ENCODE data around the gene ELL. TPM values are rescaled to one million over a fixed set of nuclear protein-coding genes. Genes with fewer than 3 reads are reported as not detected.

Gene ELL
- total and polyA plus RNA-seq, 8 donors, result 4.1 to 88.7 (median 11.2) TPM

DNA sequence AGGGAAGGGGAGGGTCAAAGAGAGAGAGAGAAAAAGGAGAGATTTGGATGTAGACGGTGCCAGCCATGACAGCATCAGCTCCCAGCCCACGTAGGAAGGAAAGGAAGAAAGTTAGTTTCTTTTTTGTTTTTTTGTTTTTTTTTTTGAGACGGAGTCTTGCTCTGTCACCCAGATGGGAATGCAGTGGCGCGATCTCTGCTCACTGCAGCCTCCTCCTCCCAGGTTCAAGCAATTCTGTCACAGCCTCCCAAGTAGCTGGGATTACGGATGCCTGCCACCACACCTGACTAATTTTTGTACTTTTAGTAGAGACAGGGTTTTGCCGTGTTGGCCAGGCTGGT lies 27.6 kb downstream of the ELL start:
- Histone ChIP-seq H3K27ac (peak overlapping the region in 4 of 5 donors; percentile 50 to 72 (median 69)), H3K36me3 (no peaks in the 10 kb centered on the region), H3K4me3 (no peak overlapping the region), H3K4me1 (peaks cover 63 to 89% (median 79%) of the 10 kb centered on the region in 4 donors), H3K27me3 (no peaks in the 10 kb centered on the region), H3K9me3 (no peaks in the 10 kb centered on the region)
- TF ChIP-seq, protein P1, sequence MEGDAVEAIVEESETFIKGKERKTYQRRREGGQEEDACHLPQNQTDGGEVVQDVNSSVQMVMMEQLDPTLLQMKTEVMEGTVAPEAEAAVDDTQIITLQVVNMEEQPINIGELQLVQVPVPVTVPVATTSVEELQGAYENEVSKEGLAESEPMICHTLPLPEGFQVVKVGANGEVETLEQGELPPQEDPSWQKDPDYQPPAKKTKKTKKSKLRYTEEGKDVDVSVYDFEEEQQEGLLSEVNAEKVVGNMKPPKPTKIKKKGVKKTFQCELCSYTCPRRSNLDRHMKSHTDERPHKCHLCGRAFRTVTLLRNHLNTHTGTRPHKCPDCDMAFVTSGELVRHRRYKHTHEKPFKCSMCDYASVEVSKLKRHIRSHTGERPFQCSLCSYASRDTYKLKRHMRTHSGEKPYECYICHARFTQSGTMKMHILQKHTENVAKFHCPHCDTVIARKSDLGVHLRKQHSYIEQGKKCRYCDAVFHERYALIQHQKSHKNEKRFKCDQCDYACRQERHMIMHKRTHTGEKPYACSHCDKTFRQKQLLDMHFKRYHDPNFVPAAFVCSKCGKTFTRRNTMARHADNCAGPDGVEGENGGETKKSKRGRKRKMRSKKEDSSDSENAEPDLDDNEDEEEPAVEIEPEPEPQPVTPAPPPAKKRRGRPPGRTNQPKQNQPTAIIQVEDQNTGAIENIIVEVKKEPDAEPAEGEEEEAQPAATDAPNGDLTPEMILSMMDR (IDR thresholded peaks at IDR 0.05), result no peak
- TF ChIP-seq POLR2AphosphoS5 (IDR thresholded peaks at IDR 0.05), result no peak
- TF ChIP-seq EP300 (IDR thresholded peaks at IDR 0.05), result no peak
- no peak for TF ChIP-seq POLR2A (IDR thresholded peaks at IDR 0.05)
- peak in 1 of 2 donors; percentile 46 for DNase-seq
- intact Hi-C loops (cut with DNase I; ENCODE audit: low total_unique reads), result no loop called here
- 57 to 74% (median 63%) methylated on average over 7 of the region's 7 CpGs for WGBS, 5 donors

DNA sequence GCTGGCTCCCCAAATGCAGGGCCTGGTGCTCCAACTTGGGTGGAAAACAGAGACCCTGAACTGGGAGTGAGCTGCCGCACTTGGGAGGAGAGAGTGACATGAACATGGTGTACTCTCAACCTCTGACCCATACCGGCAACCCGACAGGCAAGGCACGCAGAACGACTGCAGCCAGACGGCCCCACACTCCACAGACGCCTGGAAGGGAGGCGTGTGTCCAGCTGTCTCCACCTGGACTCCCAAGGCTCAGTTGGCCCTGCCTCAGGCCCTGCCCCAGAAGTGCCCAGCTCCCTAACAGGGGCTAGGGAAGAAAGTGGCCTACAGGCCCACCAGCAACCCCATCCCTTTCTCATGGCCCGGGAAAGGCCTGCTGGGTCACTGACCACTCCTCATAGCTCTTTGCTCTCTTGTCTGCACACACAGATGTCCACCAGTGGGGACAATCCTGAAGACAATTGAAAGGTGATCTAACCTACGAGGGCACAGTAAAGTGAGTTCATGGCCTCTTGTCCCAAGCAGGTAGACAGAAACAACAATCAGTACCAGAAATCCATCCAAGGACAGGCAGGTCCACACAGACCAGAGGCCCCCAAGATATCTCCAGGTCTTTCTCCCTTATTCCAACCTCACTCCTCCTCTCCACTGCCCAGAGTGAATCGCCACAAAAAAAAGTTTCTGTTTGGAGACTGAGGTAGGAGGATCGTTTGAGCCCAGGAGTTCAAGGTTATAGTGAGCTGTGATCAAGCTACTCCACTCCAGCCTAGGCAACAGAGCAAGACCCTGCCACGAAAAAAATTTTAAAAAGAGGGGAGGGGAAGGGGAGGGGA lies 28.2 kb downstream of the ELL start:
- Histone ChIP-seq H3K9me3 (no peaks in the 10 kb centered on the region), H3K27ac (peak overlapping the region; percentile 12 to 72 (median 68)), H3K4me1 (peaks cover 63 to 89% (median 79%) of the 10 kb centered on the region in 4 donors), H3K4me3 (no peak overlapping the region), H3K36me3 (no peaks in the 10 kb centered on the region), H3K27me3 (no peaks in the 10 kb centered on the region)
- no peak for DNase-seq
- intact Hi-C loops (cut with DNase I; ENCODE audit: low total_unique reads), result no loop called here
- TF ChIP-seq POLR2AphosphoS5 (IDR thresholded peaks at IDR 0.05) (peak in 2 of 3 donors; percentile 16 to 24), POLR2A (IDR thresholded peaks at IDR 0.05) (no peak)
- TF ChIP-seq, protein P1 (IDR thresholded peaks at IDR 0.05), result no peak
- 61 to 73% (median 70%) methylated on average over 6 to 13 of the region's 13 CpGs for WGBS, 5 donors

DNA sequence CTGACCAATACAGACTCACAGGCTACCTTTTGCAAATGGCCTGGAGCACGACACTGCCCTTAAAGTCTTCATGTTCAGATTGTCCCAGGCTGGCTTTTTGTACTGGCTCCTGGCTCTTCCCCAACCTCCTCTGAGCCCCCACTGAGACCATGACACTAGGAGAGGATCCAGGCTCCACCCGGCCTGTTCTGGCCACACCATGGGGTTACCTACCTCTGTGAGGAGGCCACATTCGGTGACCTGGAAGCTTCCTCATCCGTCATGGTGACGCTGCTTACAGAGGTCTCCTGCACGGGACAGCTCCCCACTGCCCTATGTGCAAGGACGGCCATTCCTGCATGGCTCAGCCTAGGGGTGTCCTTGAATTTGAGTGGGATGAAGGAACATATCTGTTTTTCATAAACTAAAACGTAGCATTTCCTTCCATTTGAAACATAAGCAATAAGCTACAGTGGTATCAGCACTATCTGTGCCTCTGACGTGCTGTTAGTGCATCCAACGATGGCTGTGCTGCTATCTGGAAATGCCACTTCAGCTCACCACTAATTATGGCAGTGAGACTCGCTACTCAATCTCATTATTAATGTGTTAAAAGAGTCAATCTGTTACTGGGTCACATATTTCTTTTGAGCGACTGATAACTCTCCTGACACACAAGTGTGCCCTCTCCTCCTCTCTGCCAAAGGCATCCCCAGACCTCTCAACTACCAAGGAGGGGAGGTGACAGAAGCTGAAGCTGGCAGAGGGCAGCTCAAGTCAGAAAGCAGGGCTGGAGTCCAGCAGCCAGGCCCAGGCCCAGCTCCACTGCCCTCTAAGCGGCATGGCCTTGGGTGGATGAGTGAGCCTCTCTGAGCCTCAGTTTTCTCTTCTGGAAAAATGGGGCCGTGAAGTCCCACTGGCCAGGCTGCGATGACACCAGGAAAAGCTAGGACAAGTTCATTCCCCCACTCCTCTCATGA lies 29.6 kb downstream of the ELL start:
- H3K4me1 ChIP-seq, result peaks cover 73 to 89% (median 82%) of the 10 kb centered on the region in 4 donors
- no peak overlapping the region for H3K4me3 ChIP-seq
- DNase-seq, result no peak
- WGBS, 5 donors, result 85 to 90% (median 87%) methylated on average over 13 to 15 of the region's 15 CpGs
- no peaks in the 10 kb centered on the region for H3K9me3 ChIP-seq
- intact Hi-C loops (cut with DNase I; ENCODE audit: low total_unique reads), result no loop called here
- H3K27ac ChIP-seq, result peak overlapping the region in 3 of 5 donors; percentile 68 to 72 (median 70)
- TF ChIP-seq POLR2A (IDR thresholded peaks at IDR 0.05) (no peak), EP300 (IDR thresholded peaks at IDR 0.05) (no peak), POLR2AphosphoS5 (IDR thresholded peaks at IDR 0.05) (no peak)
- TF ChIP-seq, protein P1 (IDR thresholded peaks at IDR 0.05), result no peak
- H3K27me3 ChIP-seq, result no peaks in the 10 kb centered on the region
- H3K36me3 ChIP-seq, result no peaks in the 10 kb centered on the region

- DNase-seq, result no peak
Measured at GRCh38 chr19:18490728-18491127, 31.1 kb downstream of the ELL start.

More at GRCh38 chr19:18490728-18491127, 31.1 kb downstream of the ELL start:
- peaks cover 72 to 89% (median 82%) of the 10 kb centered on the region in 4 donors for H3K4me1 ChIP-seq
- H3K4me3 ChIP-seq, result no peak overlapping the region
- H3K9me3 ChIP-seq, result no peaks in the 10 kb centered on the region
- no peaks in the 10 kb centered on the region for H3K27me3 ChIP-seq
- no peak overlapping the region for H3K27ac ChIP-seq
- whole genome bisulfite sequencing, 5 donors, result 88 to 97% (median 89%) methylated on average over 5 to 6 of the region's 6 CpGs
- H3K36me3 ChIP-seq, result no peaks in the 10 kb centered on the region
- TF ChIP-seq, protein P1 (IDR thresholded peaks at IDR 0.05), result no peak
- no peak for TF ChIP-seq POLR2A (IDR thresholded peaks at IDR 0.05)
- no peak for TF ChIP-seq POLR2AphosphoS5 (IDR thresholded peaks at IDR 0.05)
- TF ChIP-seq EP300 (IDR thresholded peaks at IDR 0.05), result no peak
- intact Hi-C loops (cut with DNase I; ENCODE audit: low total_unique reads), result no loop called here
